DND-41 (cell line): Measurements from ENCODE around the gene EXOC4.
A peak's percentile ranks its signal among the peaks of the same experiment; 100 is the strongest.

Experiments
- ATAC-seq: fragments of 200-7000 bp; cut with Tn5 transposase; 3 replicates; pipeline ENCODE4 v1.9.1; 2021; ENCODE audit warnings: low read depth; ENCODE audit not compliant: insufficient read depth
- DNase-seq: peaks from one replicate; pipeline ENCODE4 v3.0.0-alpha.2; 2020
- H2AFZ ChIP-seq: 2 replicates; pipeline ENCODE4 v1.6.0; 2012; ENCODE audit warnings: low read depth, low read length
- H3K27ac ChIP-seq: 2 replicates; pipeline ENCODE4 v1.5.1; 2012; ENCODE audit warnings: low read length, inconsistent platforms
- H3K27me3 ChIP-seq: fragments of 200-600 bp; sonication (generic); 2 replicates; pipeline ENCODE4 v1.6.0; 2012; ENCODE audit warnings: low read length, mild to moderate bottlenecking, inconsistent platforms; ENCODE audit not compliant: insufficient read depth, poor library complexity
- H3K36me3 ChIP-seq: 2 replicates; pipeline ENCODE4 v1.5.1; 2012; ENCODE audit warnings: low read length, inconsistent platforms; ENCODE audit not compliant: insufficient read depth
- H3K4me1 ChIP-seq: 2 replicates; pipeline ENCODE4 v1.5.1; 2012; ENCODE audit warnings: mild to moderate bottlenecking, low read length; ENCODE audit not compliant: insufficient read depth
- H3K4me2 ChIP-seq: 2 replicates; pipeline ENCODE4 v1.6.0; 2012; ENCODE audit warnings: mild to moderate bottlenecking, moderate library complexity, low read length, inconsistent platforms; ENCODE audit not compliant: insufficient read depth
- H3K4me3 ChIP-seq, 2 experiments: fragments of 200-600 bp in 1 of 2; shearing (Covaris generic) in 1 of 2; 2 replicates each; pipeline ENCODE4 v1.5.1; 2012 to 2016; ENCODE audit warnings: inconsistent platforms in 2 of 2, low read length in 2 of 2, mild to moderate bottlenecking in 2 of 2, low read depth in 1 of 2, moderate library complexity in 1 of 2
- H3K79me2 ChIP-seq: 2 replicates; pipeline ENCODE4 v1.6.0; 2012; ENCODE audit warnings: low read length, inconsistent platforms; ENCODE audit not compliant: insufficient read depth
- H3K9ac ChIP-seq: 2 replicates; pipeline ENCODE4 v1.6.0; 2012; ENCODE audit warnings: low read depth, mild to moderate bottlenecking, inconsistent platforms, low read length, moderate library complexity
- H3K9me3 ChIP-seq: 2 replicates; pipeline ENCODE4 v1.5.1; 2012; ENCODE audit warnings: low read length, moderate library complexity, mild to moderate bottlenecking, inconsistent platforms; ENCODE audit not compliant: insufficient read depth, severe bottlenecking
- H4K20me1 ChIP-seq: 2 replicates; pipeline ENCODE4 v1.6.0; 2012; ENCODE audit warnings: low read length; ENCODE audit not compliant: insufficient read depth
- CTCF ChIP-seq: IDR thresholded peaks from 2 replicates; pipeline ENCODE4 v1.5.1; 2012; ENCODE audit warnings: borderline replicate concordance, low read length, moderate library complexity, mild to moderate bottlenecking; ENCODE audit not compliant: poor library complexity, severe bottlenecking; ENCODE audit errors: extremely low read depth
- EZH2 ChIP-seq: IDR thresholded peaks from 3 replicates; pipeline ENCODE4 v1.6.1; 2012; ENCODE audit warnings: borderline replicate concordance, low read depth, mild to moderate bottlenecking, moderate library complexity, low read length, inconsistent platforms; ENCODE audit not compliant: severe bottlenecking

The EXOC4 gene

GRCh38 chr7:133850497-133851280 lies 597.8 kb downstream of the EXOC4 start:
- Histone ChIP-seq H3K4me1 (peaks cover 9% of the 10 kb centered on the region), H3K9ac (no peak overlapping the region), H3K9me3 (no peaks in the 10 kb centered on the region), H3K36me3 (no peaks in the 10 kb centered on the region), H4K20me1 (no peaks in the 10 kb centered on the region), H3K79me2 (no peaks in the 10 kb centered on the region), H3K4me2 (no peak overlapping the region), H3K27me3 (no peaks in the 10 kb centered on the region), H2AFZ (no peak overlapping the region), H3K4me3 (no peak overlapping the region), H3K27ac (no peak overlapping the region)
- no peak for TF ChIP-seq EZH2
- no peak for TF ChIP-seq CTCF
- no peak for ATAC-seq
- DNase-seq = no peak

DNA sequence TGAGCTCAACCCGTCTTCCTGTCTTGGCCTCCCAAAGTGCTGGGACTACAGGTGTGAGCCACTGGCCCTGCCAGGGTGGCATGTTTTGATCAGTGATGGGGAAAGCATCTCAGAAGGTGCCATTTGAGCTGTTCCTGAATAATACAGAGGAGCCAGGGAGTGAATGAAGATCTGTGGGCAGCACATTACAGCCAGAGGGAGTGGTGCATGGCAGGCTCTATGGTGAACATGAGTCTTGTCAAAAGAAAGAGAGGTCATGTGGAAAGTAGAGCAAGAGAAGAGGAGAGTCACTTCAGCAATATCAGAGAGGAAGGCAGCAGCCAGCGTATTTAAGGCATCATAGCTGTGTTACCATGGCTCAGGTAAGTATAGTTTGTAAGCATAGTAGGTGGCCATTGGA lies 598.5 kb downstream of the EXOC4 start:
- no peak overlapping the region for H3K4me2 ChIP-seq
- no peaks in the 10 kb centered on the region for H3K9me3 ChIP-seq
- TF ChIP-seq EZH2 (no peak), CTCF (no peak)
- H3K79me2 ChIP-seq = no peaks in the 10 kb centered on the region
- H3K9ac ChIP-seq = no peak overlapping the region
- H2AFZ ChIP-seq = no peak overlapping the region
- H4K20me1 ChIP-seq = no peaks in the 10 kb centered on the region; the same call in 1 of the 2 replicates
- no peak overlapping the region for H3K27ac ChIP-seq
- H3K36me3 ChIP-seq = no peaks in the 10 kb centered on the region
- ATAC-seq = no peak
- DNase-seq = no peak
- H3K27me3 ChIP-seq = no peaks in the 10 kb centered on the region
- H3K4me3 ChIP-seq = no peak overlapping the region
- H3K4me1 ChIP-seq = peaks cover 9% of the 10 kb centered on the region

- H3K9me3 ChIP-seq = peaks cover 4% of the 10 kb centered on the region
- H3K36me3 ChIP-seq = peaks cover 4% of the 10 kb centered on the region; the same call in 1 of the 2 replicates
- no peak overlapping the region for H3K4me3 ChIP-seq
- DNase-seq (peak; percentile 60), ATAC-seq (peak; percentile 88)
- no peaks in the 10 kb centered on the region for H3K79me2 ChIP-seq
- H3K27ac ChIP-seq = peak overlapping the region; percentile 24; the same call in 1 of the 2 replicates
- TF ChIP-seq EZH2 = no peak
- peak; percentile 76 for TF ChIP-seq CTCF
- peaks cover 9% of the 10 kb centered on the region for H3K4me1 ChIP-seq
- H2AFZ ChIP-seq = no peak overlapping the region
- no peaks in the 10 kb centered on the region; the same call in 1 of the 2 replicates for H4K20me1 ChIP-seq
- H3K4me2 ChIP-seq = no peak overlapping the region
- no peaks in the 10 kb centered on the region for H3K27me3 ChIP-seq
- no peak overlapping the region for H3K9ac ChIP-seq
These were observed 600.9 kb downstream of the EXOC4 start for GRCh38 chr7:133853706-133854276.
